Occipital lobe (tissue), 2 donors: Measurements from ENCODE around the gene ETFA. TPM values are rescaled to one million over a fixed set of nuclear protein-coding genes. Genes with fewer than 3 reads are reported as not detected.

Source experiments
- DNase-seq: peaks from one replicate; lab custom pipeline; 2025; lab: John Stamatoyannopoulos, UW
- total RNA-seq: library from RNA; depleted of rRNA; stranded (reverse); fragments of >200 nt; gene quantifications from one replicate; pipeline ENCODE4 v1.2.3, GENCODE V29; 2014

Gene ETFA
- total RNA-seq, 1 donor from 2014 or later = 66.3 TPM

- no peak for DNase-seq
Measured at GRCh38 chr15:76340803-76341365, 29.6 kb upstream of the ETFA start.

- DNase-seq = no peak
Measured at GRCh38 chr15:76340198-76340802, 29.0 kb upstream of the ETFA start.

- no peak for DNase-seq
Measured at GRCh38 chr15:76339305-76340197, 28.3 kb upstream of the ETFA start.

GRCh38 chr15:76338486-76339304 lies 27.4 kb upstream of the ETFA start:
- DNase-seq = no peak

- DNase-seq = no peak
Measured at GRCh38 chr15:76337696-76338485, 26.6 kb upstream of the ETFA start.

- DNase-seq = no peak
Measured at GRCh38 chr15:76337059-76337695, 25.9 kb upstream of the ETFA start.

GRCh38 chr15:76336254-76337058 lies 25.2 kb upstream of the ETFA start, which contains the start of gene ISL2:
ISL2 (plus strand) TSS chr15:76336773; CDS start chr15:76336884, 111 bp downstream.
- DNase-seq = peak; percentile 58

GRCh38 chr15:76335307-76336253 lies 24.3 kb upstream of the ETFA start:
- DNase-seq = no peak

- DNase-seq = no peak
Measured at GRCh38 chr15:76334438-76335306, 23.4 kb upstream of the ETFA start.

- no peak for DNase-seq
Measured at GRCh38 chr15:76333720-76334437, 22.6 kb upstream of the ETFA start.

- no peak for DNase-seq
Measured at GRCh38 chr15:76333309-76333708, 22.0 kb upstream of the ETFA start.

- no peak for DNase-seq
Measured at GRCh38 chr15:76332796-76333195, 21.5 kb upstream of the ETFA start.

- no peak for DNase-seq
Measured at GRCh38 chr15:76330080-76330680, 18.9 kb upstream of the ETFA start.

GRCh38 chr15:76328958-76329357 lies 17.7 kb upstream of the ETFA start:
- no peak for DNase-seq

- DNase-seq = no peak
Measured at GRCh38 chr15:76328106-76328696, 16.9 kb upstream of the ETFA start.
